CD4-positive, alpha-beta T cell (primary cell): ENCODE measurements around the gene ZKSCAN3. TPM values are rescaled to one million over a fixed set of nuclear protein-coding genes. Genes with fewer than 3 reads are reported as not detected.
"Not testable (repeated sequence)": the region's sequence is repeated elsewhere in the genome, so short reads cannot be mapped to it uniquely, and the experiment has no call there.

Experiments used
- ATAC-seq: fragments of 200-7000 bp; cut with Tn5 transposase; one replicate; pipeline ENCODE4 v1.10.0; 2022; ENCODE audit warnings: mild to moderate bottlenecking; ENCODE audit not compliant: poor library complexity
- CTCF ChIA-PET: fragments of 350-600 bp; sonication (Branson Sonifier 250); formaldehyde crosslinking; loops from one replicate; lab custom pipeline; 2021; ENCODE audit warnings: antibody characterized with exemption, inconsistent platforms; lab: Charles Lee
- POLR2A ChIA-PET: fragments of 350-600 bp; sonication (Branson Sonifier 250); formaldehyde crosslinking; loops from one replicate; lab custom pipeline; 2021; ENCODE audit warnings: antibody characterized with exemption, inconsistent platforms; lab: Charles Lee
- DNase-seq, 14 experiments: peaks; one replicate each; pipeline ENCODE4 v3.0.0-alpha.2; 2013 to 2020; ENCODE audit warnings: mixed read lengths in 2 of 14
- H3K27ac ChIP-seq, 2 donors: one replicate each; pipeline versions ENCODE4 v1.5.1 to v1.7.0; 2013; ENCODE audit warnings: low read length in 2 of 2, low read depth in 1 of 2, mild to moderate bottlenecking in 1 of 2
- H3K27me3 ChIP-seq, 2 experiments: 1 replicate in 1 of 2; 2 replicates in 1 of 2; pipeline versions ENCODE4 v1.6.1 to v1.7.0; 2013; ENCODE audit warnings: low read length in 2 of 2, control low read depth in 1 of 2, mild to moderate bottlenecking in 1 of 2, moderate library complexity in 1 of 2; ENCODE audit not compliant: insufficient read depth in 2 of 2, control insufficient read depth in 1 of 2
- H3K36me3 ChIP-seq: one replicate; pipeline ENCODE4 v1.6.1; 2013; ENCODE audit warnings: low read length, control low read depth; ENCODE audit not compliant: insufficient read depth
- H3K4me1 ChIP-seq: one replicate; pipeline ENCODE4 v1.6.1; 2013; ENCODE audit warnings: low read length, control low read depth; ENCODE audit not compliant: insufficient read depth
- H3K4me3 ChIP-seq: one replicate; pipeline ENCODE4 v1.5.1; 2013; ENCODE audit warnings: mild to moderate bottlenecking, low read length, moderate library complexity
- H3K9me3 ChIP-seq, 2 experiments: 1 replicate in 1 of 2; 2 replicates in 1 of 2; pipeline versions ENCODE4 v1.6.1 to v1.7.0; 2013; ENCODE audit warnings: low read length in 2 of 2, mild to moderate bottlenecking in 2 of 2, control low read depth in 1 of 2, moderate library complexity in 1 of 2; ENCODE audit not compliant: control insufficient read depth in 1 of 2, insufficient read depth in 1 of 2
- H3K27ac Mint-ChIP-seq: one replicate; pipeline ENCODE4 v1.8.0; 2020; ENCODE audit warnings: mixed read lengths
- H3K27me3 Mint-ChIP-seq: one replicate; pipeline ENCODE4 v1.8.0; 2021; ENCODE audit warnings: mixed read lengths
- H3K36me3 Mint-ChIP-seq: one replicate; pipeline ENCODE4 v1.8.0; 2021; ENCODE audit warnings: low read depth, mixed read lengths
- H3K4me1 Mint-ChIP-seq: one replicate; pipeline ENCODE4 v1.8.0; 2021; ENCODE audit warnings: low read depth, mixed read lengths
- H3K4me3 Mint-ChIP-seq: one replicate; pipeline ENCODE4 v1.8.0; 2020; ENCODE audit warnings: mild to moderate bottlenecking, mixed read lengths
- H3K9me3 Mint-ChIP-seq: one replicate; pipeline ENCODE4 v1.8.0; 2020; ENCODE audit warnings: mixed read lengths
- CTCF ChIP-seq: fragments of 200-600 bp; IDR thresholded peaks from one replicate; pipeline ENCODE4 v1.8.0; 2022; ENCODE audit warnings: antibody characterized with exemption, mild to moderate bottlenecking
- intact Hi-C, 2 experiments: fragments of 100-400 bp; cut with DNase I in 1 of 2; cut with micrococcal nuclease in 1 of 2; formaldehyde crosslinking; loops; one replicate each; pipeline versions ENCODE4 v1.15.1 to v1.9.0; 2023 to 2025; cut with DNase I, micrococcal nuclease
- polyA plus RNA-seq, 2 donors: library from polyadenylated mRNA; unstranded; fragments of 120-200 nt; gene quantifications; one replicate each; pipeline ENCODE4 v1.2.1, GENCODE V29; 2013
- total RNA-seq, 174 experiments: library from RNA in 2 of 174; stranded (reverse) in 2 of 174; gene quantifications; one replicate each; pipeline ENCODE4 v1.2.3 and lab custom pipeline; 2021 to 2026

The ZKSCAN3 gene
- under 1 TPM; 0.88 to 0.89 TPM for total RNA-seq
- polyA plus RNA-seq (2013, experiment 1 of 2): 4.5 TPM
- 4.6 TPM for polyA plus RNA-seq (2013, experiment 2 of 2)
- total RNA-seq (lab: John Stamatoyannopoulos, UW): 1.8 to 22.5 (median 7.3) reads per million in 172 experiments

GRCh38 chr6:28349892-28350737 is at the start of gene ZKSCAN3:
Gene ZKSCAN3, plus strand, starts transcription at chr6:28349947. Its CDS starts 9,640 bp downstream, at chr6:28359587.
- peaks cover 43% of the 10 kb centered on the region for H3K4me1 Mint-ChIP-seq
- ChIA-PET CTCF (interaction anchor here (0.6 to 1.2 kb wide), 4 partner anchors 73 to 825 kb away, joined by 3 read pairs; partner anchors contain the start of gene ZSCAN26), POLR2A (interaction anchor here (0.6 to 3.5 kb wide), 14 partner anchors 14 to 1203 kb away, joined by 3 to 21 read pairs (median 4); partner anchors contain the start of genes ZKSCAN4, ZKSCAN8, ZSCAN16 and ZSCAN26)
- DNase-seq (peak; percentile 65 to 89 (median 80)), ATAC-seq (peak; percentile 100)
- H3K4me3 Mint-ChIP-seq: peak within 1 kb of the TSS; percentile 99
- Histone ChIP-seq H3K27me3 (peaks cover 0 to 11% of the 10 kb centered on the region in 2 experiments), H3K36me3 (no peaks in the 10 kb centered on the region), H3K27ac (peak within 1 kb of the TSS in 1 of 2 donors; percentile 46), H3K9me3 (no peaks in the 10 kb centered on the region), H3K4me1 (peaks cover 13% of the 10 kb centered on the region), H3K4me3 (peak within 1 kb of the TSS; percentile 73)
- no peak for TF ChIP-seq CTCF
- peak within 1 kb of the TSS; percentile 85 for H3K27ac Mint-ChIP-seq
- peaks cover 27% of the 10 kb centered on the region for H3K27me3 Mint-ChIP-seq
- H3K9me3 Mint-ChIP-seq: no peaks in the 10 kb centered on the region
- peaks cover 9% of the 10 kb centered on the region for H3K36me3 Mint-ChIP-seq
- intact Hi-C loops: loop anchor here (1.0 to 5.0 kb wide), 6 partner anchors 49 to 268 kb away; partner anchors contain the start of genes ZSCAN26 (in 2 of the 2), ZKSCAN4 (in 1 of the 2), ZNF165 (in 1 of the 2) and ZSCAN12 (in 1 of the 2)

- Mint-ChIP-seq H3K9me3 (no peaks in the 10 kb centered on the region), H3K4me3 (no peak overlapping the region), H3K27ac (no peak overlapping the region), H3K4me1 (peaks cover 8% of the 10 kb centered on the region), H3K27me3 (no peaks in the 10 kb centered on the region), H3K36me3 (no peaks in the 10 kb centered on the region)
- Histone ChIP-seq H3K4me1 (peaks cover 4% of the 10 kb centered on the region), H3K27ac (no peak overlapping the region), H3K36me3 (no peaks in the 10 kb centered on the region), H3K4me3 (no peak overlapping the region), H3K27me3 (no peaks in the 10 kb centered on the region), H3K9me3 (no peaks in the 10 kb centered on the region)
- POLR2A ChIA-PET: no interaction called here
- ATAC-seq (no peak), DNase-seq (peak in 1 of 14 experiments; percentile 15)
- intact Hi-C loops: no loop called here
- CTCF ChIA-PET: no interaction called here
- no peak for TF ChIP-seq CTCF
Observed at GRCh38 chr6:28303570-28303969, 46.2 kb upstream of the ZKSCAN3 start.

- H3K36me3 ChIP-seq, H3K27me3 ChIP-seq, H3K27ac Mint-ChIP-seq, H3K9me3 Mint-ChIP-seq, ATAC-seq, H3K4me1 ChIP-seq, intact Hi-C loops, H3K27ac ChIP-seq, POLR2A ChIA-PET, H3K4me1 Mint-ChIP-seq, H3K36me3 Mint-ChIP-seq, H3K4me3 Mint-ChIP-seq, H3K4me3 ChIP-seq, H3K9me3 ChIP-seq, DNase-seq, CTCF ChIA-PET: not testable (repeated sequence)
- H3K27me3 Mint-ChIP-seq: peaks cover 13% of the 10 kb centered on the region
Observed at GRCh38 chr6:28306363-28306762, 43.4 kb upstream of the ZKSCAN3 start.
